IMR-90 (cell line): ENCODE data around the gene CMTM1. TPM values are rescaled to one million over a fixed set of nuclear protein-coding genes. Genes with fewer than 3 reads are reported as not detected.
A peak's percentile ranks its signal among the peaks of the same experiment; 100 is the strongest.

Experiments
- ATAC-seq: fragments of 200-7000 bp; cut with Tn5 transposase; 2 replicates; pipeline ENCODE4 v1.9.1; 2020; ENCODE audit warnings: low read depth, mild to moderate bottlenecking, moderate library complexity
- BruUV-seq: library from RNA; stranded (reverse); fragments of 400-500 nt; replicated peaks from 2 replicates; lab custom pipeline; 2021; lab: Mats Ljungman, UMichigan
- CTCF ChIA-PET: fragments of 300-600 bp; formaldehyde crosslinking; extraction: SDS; loops from one replicate; lab custom pipeline; 2021; ENCODE audit warnings: antibody characterized with exemption; lab: Yijun Ruan, JAX
- POLR2A ChIA-PET: fragments of 300-600 bp; sonication (Branson Sonifier 250); formaldehyde crosslinking; loops from one replicate; lab custom pipeline; 2022; ENCODE audit warnings: antibody characterized with exemption; ENCODE audit not compliant: unreplicated experiment; lab: Charles Lee
- DNase-seq: peaks from one replicate; pipeline ENCODE4 v3.0.0; 2013
- H2AFZ ChIP-seq: replicated peaks from 2 replicates; pipeline ENCODE3; 2013; ENCODE audit warnings: low read length, mild to moderate bottlenecking; ENCODE audit not compliant: poor library complexity
- H2AK5ac ChIP-seq: 2 replicates; pipeline ENCODE4 v1.6.1; 2013; ENCODE audit warnings: low read depth, low read length, inconsistent platforms
- H2AK9ac ChIP-seq: replicated peaks from 2 replicates; pipeline ENCODE3; 2013; ENCODE audit warnings: mild to moderate bottlenecking, low read depth, low read length, moderate library complexity; ENCODE audit not compliant: poor library complexity
- H2BK120ac ChIP-seq: 2 replicates; pipeline ENCODE4 v1.6.1; 2013; ENCODE audit warnings: low read depth, low read length, inconsistent platforms
- H2BK15ac ChIP-seq: 3 replicates; pipeline ENCODE4 v1.6.1; 2013; ENCODE audit warnings: low read depth, low read length, inconsistent platforms
- H2BK20ac ChIP-seq: 2 replicates; pipeline ENCODE4 v1.6.1; 2013; ENCODE audit warnings: low read depth, mild to moderate bottlenecking, inconsistent platforms, low read length, moderate library complexity
- H2BK5ac ChIP-seq: 2 replicates; pipeline ENCODE4 v1.6.1; 2013; ENCODE audit warnings: mild to moderate bottlenecking, low read depth, low read length, inconsistent platforms; ENCODE audit not compliant: poor library complexity, severe bottlenecking
- H3K14ac ChIP-seq: replicated peaks from 2 replicates; pipeline ENCODE4 v1.6.1; 2013; ENCODE audit warnings: low read depth, low read length, inconsistent platforms
- H3K18ac ChIP-seq: 2 replicates; pipeline ENCODE4 v1.6.1; 2013; ENCODE audit warnings: low read depth, low read length, control low read depth
- H3K23ac ChIP-seq: 2 replicates; pipeline ENCODE4 v1.6.1; 2013; ENCODE audit warnings: low read depth, low read length, inconsistent platforms
- H3K27ac ChIP-seq: 2 replicates; pipeline ENCODE4 v1.5.1; 2013; ENCODE audit warnings: mild to moderate bottlenecking, control low read depth, low read length; ENCODE audit not compliant: insufficient read depth
- H3K27me3 ChIP-seq: 2 replicates; pipeline ENCODE4 v1.6.1; 2013; ENCODE audit warnings: low read length; ENCODE audit not compliant: control insufficient read depth, insufficient read depth
- H3K36me3 ChIP-seq: 2 replicates; pipeline ENCODE4 v1.6.1; 2013; ENCODE audit warnings: low read length, mixed read lengths; ENCODE audit not compliant: control insufficient read depth, insufficient read depth
- H3K4ac ChIP-seq: 2 replicates; pipeline ENCODE4 v1.6.1; 2013; ENCODE audit warnings: low read depth, low read length, inconsistent platforms
- H3K4me1 ChIP-seq: 2 replicates; pipeline ENCODE4 v1.6.1; 2013; ENCODE audit warnings: low read length, mixed read lengths; ENCODE audit not compliant: control insufficient read depth, insufficient read depth
- H3K4me2 ChIP-seq: 2 replicates; pipeline ENCODE4 v1.6.1; 2013; ENCODE audit warnings: low read depth, mild to moderate bottlenecking, control low read depth, low read length, moderate library complexity
- H3K4me3 ChIP-seq: 2 replicates; pipeline ENCODE4 v1.5.1; 2013; ENCODE audit warnings: low read depth, mild to moderate bottlenecking, control low read depth, low read length, moderate library complexity; ENCODE audit not compliant: insufficient read depth
- H3K56ac ChIP-seq: 2 replicates; pipeline ENCODE4 v1.6.1; 2013; ENCODE audit warnings: low read length, inconsistent platforms; ENCODE audit not compliant: insufficient read depth; ENCODE audit errors: extremely low read depth
- H3K79me1 ChIP-seq, 2 experiments: 2 replicates each; pipeline ENCODE4 v1.6.1; 2013; ENCODE audit warnings: low read length in 2 of 2, inconsistent platforms in 1 of 2, low read depth in 1 of 2
- H3K9ac ChIP-seq: 2 replicates; pipeline ENCODE4 v1.6.1; 2013; ENCODE audit warnings: low read depth, low read length, control low read depth
- H3K9me1 ChIP-seq: 2 replicates; pipeline ENCODE4 v1.6.1; 2013; ENCODE audit warnings: low read length, inconsistent platforms; ENCODE audit not compliant: insufficient read depth
- H3K9me3 ChIP-seq: 2 replicates; pipeline ENCODE4 v1.6.1; 2013; ENCODE audit warnings: low read length; ENCODE audit not compliant: control insufficient read depth, insufficient read depth
- H4K20me1 ChIP-seq: 2 replicates; pipeline ENCODE4 v1.6.1; 2013; ENCODE audit warnings: low read length, inconsistent platforms; ENCODE audit not compliant: insufficient read depth
- H4K5ac ChIP-seq: 2 replicates; pipeline ENCODE4 v1.6.1; 2013; ENCODE audit warnings: mild to moderate bottlenecking, low read depth, low read length, control low read depth
- H4K8ac ChIP-seq, 2 experiments: 2 replicates each; pipeline ENCODE4 v1.6.1; 2013; ENCODE audit warnings: low read depth in 2 of 2, low read length in 2 of 2, control low read depth in 1 of 2, inconsistent platforms in 1 of 2
- H4K91ac ChIP-seq: 2 replicates; pipeline ENCODE4 v1.6.1; 2013; ENCODE audit warnings: low read depth, low read length, inconsistent platforms; ENCODE audit not compliant: insufficient read depth
- BHLHE40 ChIP-seq: fragments of 150-350 bp; IDR thresholded peaks from 2 replicates; pipeline ENCODE4 v1.6.1; 2016; ENCODE audit warnings: mild to moderate bottlenecking, low read depth, low read length
- CEBPB ChIP-seq: IDR thresholded peaks from 2 replicates; pipeline ENCODE4 v1.6.1; 2012; ENCODE audit warnings: low read depth, low read length, improper control_type of control experiment
- FOS ChIP-seq: fragments of 150-350 bp; IDR thresholded peaks from 2 replicates; pipeline ENCODE4 v1.6.1; 2016; ENCODE audit warnings: low read depth, low read length
- MAFK ChIP-seq: IDR thresholded peaks from 2 replicates; pipeline ENCODE4 v1.6.1; 2012; ENCODE audit warnings: low read depth, low read length, improper control_type of control experiment
- WGBS, 2 experiments: methylation state at CpG; one replicate each; pipeline versions ENCODE4 v1.1.5 to v1.1.7; 2013; ENCODE audit warnings: missing lambda C conversion rate in 2 of 2; ENCODE audit not compliant: insufficient read length in 1 of 2; ENCODE audit errors: extremely low coverage in 2 of 2; 5-methylcytosine and 5-hydroxymethylcytosine counted together
- dilution Hi-C: fragments of 300-500 bp; cut with HindIII; formaldehyde crosslinking; loops from one replicate; pipeline ENCODE4 v1.14.3; 2018; ENCODE audit warnings: low sequenced_read_pairs; ENCODE audit not compliant: unreplicated experiment
- in situ Hi-C: fragments of 300-500 bp; cut with MboI; formaldehyde crosslinking; loops from 3 replicates; pipeline ENCODE4 v1.14.3; 2019; ENCODE audit warnings: low sequenced_read_pairs, inconsistent platforms, mixed read lengths
- intact Hi-C: fragments of 100-400 bp; cut with micrococcal nuclease; formaldehyde crosslinking; loops from 2 replicates; pipeline ENCODE4 v1.10.0; 2022
- polyA plus RNA-seq, 3 experiments: library from polyadenylated mRNA; depleted of rRNA; stranded (reverse); fragments of >200 nt; gene quantifications; 2 replicates each; pipeline ENCODE4 v1.2.3, GENCODE V29; 2012; ENCODE audit warnings: low replicate concordance in 1 of 3
- total RNA-seq: library from RNA; depleted of rRNA; stranded (reverse); fragments of >200 nt; gene quantifications from 2 replicates; pipeline ENCODE4 v1.2.3, GENCODE V29; 2012

CMTM1 gene
- total and polyA plus RNA-seq, 2 of the 4 experiments (the other 2 are of a cell fraction): 0.54 to 2.1 TPM

GRCh38 chr16:66569827-66570405 lies 3.7 kb downstream of the CMTM1 start:
- ChIA-PET CTCF (interaction anchor here (0.8 to 1.6 kb wide), 3 partner anchors 12 to 39 kb away, joined by 3 to 6 read pairs (median 3); partner anchors contain the start of gene CKLF), POLR2A (no interaction called here)
- Histone ChIP-seq H4K5ac (no peak overlapping the region), H4K20me1 (peaks cover 6% of the 10 kb centered on the region; the same call in 1 of the 2 replicates), H3K23ac (no peak overlapping the region), H3K27me3 (peaks cover 3% of the 10 kb centered on the region; the same call in 1 of the 2 replicates), H3K27ac (no peak overlapping the region), H3K36me3 (peaks cover 15% of the 10 kb centered on the region; the same call in 1 of the 2 replicates), H3K56ac (no peak overlapping the region), H3K18ac (no peak overlapping the region), H3K4me1 (peaks cover 8% of the 10 kb centered on the region), H3K4me2 (peak overlapping the region; percentile 68), H2BK15ac (no peak overlapping the region), H2AFZ (no peak overlapping the region), H2BK20ac (peak overlapping the region; percentile 47; the same call in 1 of the 2 replicates), H4K91ac (no peak overlapping the region), H2AK9ac (no peak overlapping the region), H3K4me3 (no peak overlapping the region), H3K9me1 (peaks cover 8% of the 10 kb centered on the region), H4K8ac (no peak overlapping the region), H3K79me1 (peaks cover 0 to 5% of the 10 kb centered on the region in 2 experiments; a peak in 2 of 4 replicates), H3K9me3 (no peaks in the 10 kb centered on the region), H3K9ac (no peak overlapping the region), H2BK5ac (peak overlapping the region; percentile 7), H3K14ac (no peak overlapping the region), H3K4ac (peak overlapping the region; percentile 35; the same call in 1 of the 2 replicates), H2BK120ac (peak overlapping the region; percentile 7; the same call in 1 of the 2 replicates), H2AK5ac (peak overlapping the region; percentile 25; the same call in 1 of the 2 replicates)
- TF ChIP-seq BHLHE40 (peak; percentile 16; the same call in 1 of the 2 replicates), FOS (peak; percentile 91), CEBPB (peak; percentile 90), MAFK (no peak)
- dilution Hi-C loops: no loop called here
- in situ Hi-C loops: no loop called here
- DNase-seq: peak; percentile 81
- WGBS, 2 experiments: no CpG with 5 or more reads among the region's 3 CpGs
- no TSS peak for BruUV-seq
- peak; percentile 61 for ATAC-seq
- intact Hi-C loops: no loop called here
